ENCODE measurements around the gene C11orf42.

C11orf42 gene

DNA sequence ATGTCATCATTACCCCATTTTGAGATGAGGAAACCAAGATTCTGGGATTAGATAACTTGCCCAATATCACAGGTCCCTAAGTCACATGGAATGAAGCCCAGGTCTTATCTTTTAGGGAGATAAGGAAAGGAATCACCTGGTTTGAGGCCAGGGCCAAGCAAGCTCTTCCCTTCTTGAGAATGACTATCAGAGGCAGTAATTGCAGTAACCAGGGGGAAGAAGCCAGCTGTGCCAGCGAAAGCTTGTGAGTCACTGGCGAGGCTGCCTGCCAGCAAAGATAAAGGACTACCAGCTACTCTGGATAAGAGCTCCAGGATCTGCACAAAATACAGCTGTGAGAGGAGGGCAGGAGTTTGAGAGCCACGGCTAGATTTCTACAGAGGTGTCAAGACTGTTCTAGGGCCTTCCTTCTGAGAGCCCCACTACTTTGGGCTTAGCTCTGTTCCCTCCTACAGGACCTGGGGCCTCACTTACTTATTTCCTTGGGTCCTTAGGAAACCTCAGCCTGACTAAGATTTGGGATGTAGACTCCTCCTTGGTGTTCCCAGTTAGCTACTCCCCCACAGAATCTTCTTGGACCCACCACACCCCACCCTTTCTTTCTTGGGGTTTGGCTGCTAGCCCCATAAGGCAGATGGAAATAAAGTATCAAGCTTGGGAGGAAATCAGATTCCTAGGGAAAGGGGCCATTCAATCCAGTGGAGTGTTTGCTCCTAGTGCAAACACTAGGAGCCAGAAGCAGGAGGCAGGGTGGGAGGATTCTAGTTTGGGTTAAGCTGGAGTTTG, 44.6 kb downstream of the C11orf42 start:
- TF ChIP-seq ESRRG (CRISPR knock-in tag; IDR thresholded peaks at IDR 0.05) (no peak), ISL1 (CRISPR knock-in tag; IDR thresholded peaks at IDR 0.05) (no peak)
- TF ChIP-seq, protein P1, sequence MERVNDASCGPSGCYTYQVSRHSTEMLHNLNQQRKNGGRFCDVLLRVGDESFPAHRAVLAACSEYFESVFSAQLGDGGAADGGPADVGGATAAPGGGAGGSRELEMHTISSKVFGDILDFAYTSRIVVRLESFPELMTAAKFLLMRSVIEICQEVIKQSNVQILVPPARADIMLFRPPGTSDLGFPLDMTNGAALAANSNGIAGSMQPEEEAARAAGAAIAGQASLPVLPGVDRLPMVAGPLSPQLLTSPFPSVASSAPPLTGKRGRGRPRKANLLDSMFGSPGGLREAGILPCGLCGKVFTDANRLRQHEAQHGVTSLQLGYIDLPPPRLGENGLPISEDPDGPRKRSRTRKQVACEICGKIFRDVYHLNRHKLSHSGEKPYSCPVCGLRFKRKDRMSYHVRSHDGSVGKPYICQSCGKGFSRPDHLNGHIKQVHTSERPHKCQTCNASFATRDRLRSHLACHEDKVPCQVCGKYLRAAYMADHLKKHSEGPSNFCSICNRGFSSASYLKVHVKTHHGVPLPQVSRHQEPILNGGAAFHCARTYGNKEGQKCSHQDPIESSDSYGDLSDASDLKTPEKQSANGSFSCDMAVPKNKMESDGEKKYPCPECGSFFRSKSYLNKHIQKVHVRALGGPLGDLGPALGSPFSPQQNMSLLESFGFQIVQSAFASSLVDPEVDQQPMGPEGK (CRISPR knock-in tag; IDR thresholded peaks at IDR 0.05; ENCODE audit: borderline replicate concordance) = no peak
- TF ChIP-seq, protein P2, sequence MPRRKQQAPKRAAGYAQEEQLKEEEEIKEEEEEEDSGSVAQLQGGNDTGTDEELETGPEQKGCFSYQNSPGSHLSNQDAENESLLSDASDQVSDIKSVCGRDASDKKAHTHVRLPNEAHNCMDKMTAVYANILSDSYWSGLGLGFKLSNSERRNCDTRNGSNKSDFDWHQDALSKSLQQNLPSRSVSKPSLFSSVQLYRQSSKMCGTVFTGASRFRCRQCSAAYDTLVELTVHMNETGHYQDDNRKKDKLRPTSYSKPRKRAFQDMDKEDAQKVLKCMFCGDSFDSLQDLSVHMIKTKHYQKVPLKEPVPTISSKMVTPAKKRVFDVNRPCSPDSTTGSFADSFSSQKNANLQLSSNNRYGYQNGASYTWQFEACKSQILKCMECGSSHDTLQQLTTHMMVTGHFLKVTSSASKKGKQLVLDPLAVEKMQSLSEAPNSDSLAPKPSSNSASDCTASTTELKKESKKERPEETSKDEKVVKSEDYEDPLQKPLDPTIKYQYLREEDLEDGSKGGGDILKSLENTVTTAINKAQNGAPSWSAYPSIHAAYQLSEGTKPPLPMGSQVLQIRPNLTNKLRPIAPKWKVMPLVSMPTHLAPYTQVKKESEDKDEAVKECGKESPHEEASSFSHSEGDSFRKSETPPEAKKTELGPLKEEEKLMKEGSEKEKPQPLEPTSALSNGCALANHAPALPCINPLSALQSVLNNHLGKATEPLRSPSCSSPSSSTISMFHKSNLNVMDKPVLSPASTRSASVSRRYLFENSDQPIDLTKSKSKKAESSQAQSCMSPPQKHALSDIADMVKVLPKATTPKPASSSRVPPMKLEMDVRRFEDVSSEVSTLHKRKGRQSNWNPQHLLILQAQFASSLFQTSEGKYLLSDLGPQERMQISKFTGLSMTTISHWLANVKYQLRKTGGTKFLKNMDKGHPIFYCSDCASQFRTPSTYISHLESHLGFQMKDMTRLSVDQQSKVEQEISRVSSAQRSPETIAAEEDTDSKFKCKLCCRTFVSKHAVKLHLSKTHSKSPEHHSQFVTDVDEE (CRISPR knock-in tag; IDR thresholded peaks at IDR 0.05) = no peak
- ATAC-seq = peak; percentile 79

DNA sequence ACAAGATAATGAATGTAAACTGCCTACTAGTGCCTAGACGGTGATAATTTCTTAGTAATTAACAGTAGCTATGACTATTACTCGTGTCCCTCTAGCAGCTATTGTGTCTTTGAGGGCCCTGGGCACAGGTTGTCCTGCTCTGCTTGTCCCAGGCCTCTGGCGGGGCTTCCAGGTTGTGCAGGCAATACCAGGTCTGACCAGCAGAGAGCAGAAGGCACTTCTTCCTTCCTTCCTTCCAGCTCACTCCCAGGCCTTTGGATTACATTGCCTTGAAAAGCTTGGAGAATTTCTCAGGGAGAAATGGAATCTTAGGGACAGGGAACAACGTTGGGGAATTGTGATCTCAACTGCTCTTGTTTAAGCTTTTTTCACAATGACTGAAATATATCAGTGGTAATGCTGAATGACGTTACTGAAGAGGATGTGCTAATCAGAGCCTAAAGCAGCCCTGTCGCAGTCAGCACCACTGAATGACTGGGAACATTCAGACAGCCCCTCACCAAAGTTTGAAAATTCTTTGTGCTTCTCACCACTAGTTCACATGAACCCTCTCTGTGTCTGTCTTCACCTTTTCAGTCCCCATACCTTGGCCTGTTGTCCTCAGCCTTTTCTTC, 45.9 kb downstream of the C11orf42 start:
- TF ChIP-seq ZNF70 (CRISPR knock-in tag; IDR thresholded peaks at IDR 0.05) = no peak
- TF ChIP-seq ZC3H10 (CRISPR knock-in tag; IDR thresholded peaks at IDR 0.05) = no peak
- no peak for TF ChIP-seq ISL1 (CRISPR knock-in tag; IDR thresholded peaks at IDR 0.05)
- TF ChIP-seq RARB (CRISPR knock-in tag; IDR thresholded peaks at IDR 0.05) = no peak
- no peak for TF ChIP-seq ZNF8 (CRISPR knock-in tag; IDR thresholded peaks at IDR 0.05)
- no peak for TF ChIP-seq CSDC2 (CRISPR knock-in tag; IDR thresholded peaks at IDR 0.05)
- no peak for TF ChIP-seq OSR1 (CRISPR knock-in tag; IDR thresholded peaks at IDR 0.05)
- TF ChIP-seq, protein P2 (CRISPR knock-in tag; IDR thresholded peaks at IDR 0.05) = no peak
- TF ChIP-seq SNAI2 (CRISPR knock-in tag; IDR thresholded peaks at IDR 0.05) = no peak
- TF ChIP-seq ARNTL (CRISPR knock-in tag; IDR thresholded peaks at IDR 0.05; ENCODE audit: borderline replicate concordance, low read depth) = no peak
- no peak for TF ChIP-seq GLIS3 (CRISPR knock-in tag; IDR thresholded peaks at IDR 0.05)
- no peak for TF ChIP-seq BACH2 (CRISPR knock-in tag; IDR thresholded peaks at IDR 0.05; ENCODE audit: borderline replicate concordance)
- TF ChIP-seq ZNF565 (CRISPR knock-in tag; conservative IDR thresholded peaks at IDR 0.05; ENCODE audit: low read depth) = no peak
- TF ChIP-seq, protein P3, sequence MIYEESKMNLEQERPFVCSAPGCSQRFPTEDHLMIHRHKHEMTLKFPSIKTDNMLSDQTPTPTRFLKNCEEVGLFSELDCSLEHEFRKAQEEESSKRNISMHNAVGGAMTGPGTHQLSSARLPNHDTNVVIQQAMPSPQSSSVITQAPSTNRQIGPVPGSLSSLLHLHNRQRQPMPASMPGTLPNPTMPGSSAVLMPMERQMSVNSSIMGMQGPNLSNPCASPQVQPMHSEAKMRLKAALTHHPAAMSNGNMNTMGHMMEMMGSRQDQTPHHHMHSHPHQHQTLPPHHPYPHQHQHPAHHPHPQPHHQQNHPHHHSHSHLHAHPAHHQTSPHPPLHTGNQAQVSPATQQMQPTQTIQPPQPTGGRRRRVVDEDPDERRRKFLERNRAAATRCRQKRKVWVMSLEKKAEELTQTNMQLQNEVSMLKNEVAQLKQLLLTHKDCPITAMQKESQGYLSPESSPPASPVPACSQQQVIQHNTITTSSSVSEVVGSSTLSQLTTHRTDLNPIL (CRISPR knock-in tag; IDR thresholded peaks at IDR 0.05; ENCODE audit: low read depth) = no peak
- no peak for TF ChIP-seq PPARA (CRISPR knock-in tag; IDR thresholded peaks at IDR 0.05; ENCODE audit: borderline replicate concordance)
- TF ChIP-seq, protein P4, sequence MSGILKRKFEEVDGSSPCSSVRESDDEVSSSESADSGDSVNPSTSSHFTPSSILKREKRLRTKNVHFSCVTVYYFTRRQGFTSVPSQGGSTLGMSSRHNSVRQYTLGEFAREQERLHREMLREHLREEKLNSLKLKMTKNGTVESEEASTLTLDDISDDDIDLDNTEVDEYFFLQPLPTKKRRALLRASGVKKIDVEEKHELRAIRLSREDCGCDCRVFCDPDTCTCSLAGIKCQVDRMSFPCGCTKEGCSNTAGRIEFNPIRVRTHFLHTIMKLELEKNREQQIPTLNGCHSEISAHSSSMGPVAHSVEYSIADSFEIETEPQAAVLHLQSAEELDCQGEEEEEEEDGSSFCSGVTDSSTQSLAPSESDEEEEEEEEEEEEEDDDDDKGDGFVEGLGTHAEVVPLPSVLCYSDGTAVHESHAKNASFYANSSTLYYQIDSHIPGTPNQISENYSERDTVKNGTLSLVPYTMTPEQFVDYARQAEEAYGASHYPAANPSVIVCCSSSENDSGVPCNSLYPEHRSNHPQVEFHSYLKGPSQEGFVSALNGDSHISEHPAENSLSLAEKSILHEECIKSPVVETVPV (CRISPR knock-in tag; IDR thresholded peaks at IDR 0.05) = no peak
- peak; percentile 99 for ATAC-seq

DNA sequence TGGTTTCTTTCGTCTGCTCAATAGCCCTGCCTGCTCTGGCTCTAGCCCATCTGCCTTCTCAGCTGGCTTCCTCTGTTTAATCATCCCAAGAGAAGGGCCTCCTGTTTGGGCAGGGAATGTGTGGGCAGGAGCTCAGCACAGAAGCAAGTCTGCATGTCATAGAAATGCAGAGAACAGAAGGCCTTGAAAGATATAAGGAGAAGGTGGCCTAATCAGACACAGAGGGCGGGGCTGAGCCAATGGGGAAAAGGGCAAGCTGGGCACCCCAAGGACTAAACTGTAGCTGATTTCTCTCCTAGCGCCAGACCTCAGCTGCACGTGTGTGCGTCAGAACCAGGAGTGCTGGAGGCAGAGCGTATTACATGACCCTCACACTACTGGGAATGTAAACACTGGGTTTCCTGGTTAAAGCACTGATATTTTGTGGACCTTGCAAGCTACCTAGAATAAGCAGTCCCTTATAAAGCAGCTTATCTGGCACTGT, 46.7 kb downstream of the C11orf42 start:
- no peak for ATAC-seq
- TF ChIP-seq CSDC2 (CRISPR knock-in tag; IDR thresholded peaks at IDR 0.05) (no peak), SNAI2 (CRISPR knock-in tag; IDR thresholded peaks at IDR 0.05) (no peak), ZNF8 (CRISPR knock-in tag; IDR thresholded peaks at IDR 0.05) (no peak), PPARA (CRISPR knock-in tag; IDR thresholded peaks at IDR 0.05; ENCODE audit: borderline replicate concordance) (no peak), TOX (CRISPR knock-in tag; IDR thresholded peaks at IDR 0.05; ENCODE audit: borderline replicate concordance) (no peak), TCF4 (CRISPR knock-in tag; IDR thresholded peaks at IDR 0.05; ENCODE audit: borderline replicate concordance) (no peak), ZC3H10 (CRISPR knock-in tag; IDR thresholded peaks at IDR 0.05) (no peak), ESRRG (CRISPR knock-in tag; IDR thresholded peaks at IDR 0.05) (no peak), ZFP3 (CRISPR knock-in tag; IDR thresholded peaks at IDR 0.05) (no peak), GLIS3 (CRISPR knock-in tag; IDR thresholded peaks at IDR 0.05) (no peak)
- TF ChIP-seq, protein P4 (CRISPR knock-in tag; IDR thresholded peaks at IDR 0.05) = no peak
- TF ChIP-seq, protein P1 (CRISPR knock-in tag; IDR thresholded peaks at IDR 0.05; ENCODE audit: borderline replicate concordance) = no peak
